HG03439 (cell line): ENCODE data around the gene MRPL42.
"Not testable (repeated sequence)": the region's sequence is repeated elsewhere in the genome, so short reads cannot be mapped to it uniquely, and the experiment has no call there.

Experiments
- ATAC-seq: cut with Tn5 transposase; IDR thresholded peaks from one replicate; pipeline ENCODE4 v1.9.1; 2021; ENCODE audit warnings: mild to moderate bottlenecking, moderate library complexity; ENCODE audit not compliant: unreplicated experiment

MRPL42 gene

GRCh38 chr12:93443576-93443975 lies 23.7 kb upstream of the MRPL42 start:
- ATAC-seq: no peak

- ATAC-seq: no peak
These were observed 19.6 kb upstream of the MRPL42 start for GRCh38 chr12:93447555-93448290.

GRCh38 chr12:93448796-93449195 lies 18.5 kb upstream of the MRPL42 start:
- no peak for ATAC-seq

- peak; percentile 70 for ATAC-seq
These were observed 18.0 kb upstream of the MRPL42 start for GRCh38 chr12:93449277-93449676.

- ATAC-seq: no peak
These were observed 15.7 kb upstream of the MRPL42 start for GRCh38 chr12:93451423-93452158.

- no peak for ATAC-seq
These were observed 13.7 kb upstream of the MRPL42 start for GRCh38 chr12:93453633-93454032.

GRCh38 chr12:93456077-93456476 lies 11.2 kb upstream of the MRPL42 start:
- no peak for ATAC-seq

- ATAC-seq: no peak
These were observed 8.2 kb upstream of the MRPL42 start for GRCh38 chr12:93459097-93459496.

- no peak for ATAC-seq
These were observed 7.3 kb upstream of the MRPL42 start for GRCh38 chr12:93460003-93460402.

- ATAC-seq: no peak
These were observed 6.4 kb upstream of the MRPL42 start for GRCh38 chr12:93460902-93461301.

- ATAC-seq: no peak
These were observed 5.8 kb upstream of the MRPL42 start for GRCh38 chr12:93461503-93461902.

- ATAC-seq: no peak
These were observed 1.5 kb upstream of the MRPL42 start for GRCh38 chr12:93465841-93466240.

- ATAC-seq: no peak
These were observed 526 bp upstream of the MRPL42 start for GRCh38 chr12:93466625-93467350.

GRCh38 chr12:93468008-93468371 lies 676 bp downstream of the MRPL42 start:
- ATAC-seq: no peak

- ATAC-seq: no peak
These were observed 2.1 kb downstream of the MRPL42 start for GRCh38 chr12:93469386-93469785.

- no peak for ATAC-seq
These were observed 9.2 kb downstream of the MRPL42 start for GRCh38 chr12:93476555-93476954.

- no peak for ATAC-seq
These were observed 15.4 kb downstream of the MRPL42 start for GRCh38 chr12:93482721-93483120.

- no peak for ATAC-seq
These were observed 16.0 kb downstream of the MRPL42 start for GRCh38 chr12:93483151-93483807.

GRCh38 chr12:93484315-93484981 lies 17.1 kb downstream of the MRPL42 start:
- no peak for ATAC-seq

- ATAC-seq: not testable (repeated sequence)
These were observed 25.5 kb downstream of the MRPL42 start for GRCh38 chr12:93492808-93493207.

- ATAC-seq: no peak
These were observed 26.8 kb downstream of the MRPL42 start for GRCh38 chr12:93494096-93494495.
